ES-I3 (cell line): ENCODE results near the gene DAZAP1.
A peak's percentile ranks its signal among the peaks of the same experiment; 100 is the strongest.
"Not testable (repeated sequence)": the region's sequence is repeated elsewhere in the genome, so short reads cannot be mapped to it uniquely, and the experiment has no call there.

ENCODE experiments used
- H3K36me3 ChIP-seq: 2 replicates; pipeline ENCODE4 v1.6.1; 2013; ENCODE audit warnings: mild to moderate bottlenecking, low read length, control low read depth, moderate library complexity; ENCODE audit not compliant: insufficient read depth
- H3K4me1 ChIP-seq: 2 replicates; pipeline ENCODE4 v1.6.1; 2013; ENCODE audit warnings: mild to moderate bottlenecking, control low read depth, low read length; ENCODE audit not compliant: insufficient read depth
- H3K9ac ChIP-seq: 2 replicates; pipeline ENCODE4 v1.6.1; 2013; ENCODE audit warnings: low read depth, mild to moderate bottlenecking, low read length, moderate library complexity
- H3K9me3 ChIP-seq: 2 replicates; pipeline ENCODE4 v1.6.1; 2013; ENCODE audit warnings: mild to moderate bottlenecking, low read length, moderate library complexity; ENCODE audit not compliant: control insufficient read depth, insufficient read depth

Gene DAZAP1

GRCh38 chr19:1439525-1440417 lies 32.4 kb downstream of the DAZAP1 start:
- Histone ChIP-seq H3K36me3 (peaks cover 13% of the 10 kb centered on the region), H3K9ac (peak overlapping the region; percentile 87)
- not testable (repeated sequence) for H3K9me3 ChIP-seq, H3K4me1 ChIP-seq

- Histone ChIP-seq H3K4me1 (peaks cover 8% of the 10 kb centered on the region; the same call in 1 of the 2 replicates), H3K9ac (no peak overlapping the region), H3K36me3 (peaks cover 13% of the 10 kb centered on the region), H3K9me3 (no peaks in the 10 kb centered on the region)
Observed at GRCh38 chr19:1440418-1440801, 33.0 kb downstream of the DAZAP1 start.

GRCh38 chr19:1441022-1441426 lies 33.6 kb downstream of the DAZAP1 start:
- H3K4me1 ChIP-seq: peaks cover 8% of the 10 kb centered on the region; the same call in 1 of the 2 replicates
- peaks cover 13% of the 10 kb centered on the region for H3K36me3 ChIP-seq
- H3K9me3 ChIP-seq: no peaks in the 10 kb centered on the region
- H3K9ac ChIP-seq: no peak overlapping the region

GRCh38 chr19:1441677-1442438 lies 34.5 kb downstream of the DAZAP1 start:
- Histone ChIP-seq H3K9ac (no peak overlapping the region), H3K36me3 (peaks cover 13% of the 10 kb centered on the region), H3K9me3 (no peaks in the 10 kb centered on the region), H3K4me1 (peaks cover 8% of the 10 kb centered on the region; the same call in 1 of the 2 replicates)

- Histone ChIP-seq H3K9me3 (no peaks in the 10 kb centered on the region), H3K4me1 (peaks cover 7% of the 10 kb centered on the region; the same call in 1 of the 2 replicates), H3K36me3 (peaks cover 10% of the 10 kb centered on the region), H3K9ac (peak overlapping the region; percentile 54)
Observed at GRCh38 chr19:1445185-1445931, 38.0 kb downstream of the DAZAP1 start.

GRCh38 chr19:1445932-1446712 lies 38.7 kb downstream of the DAZAP1 start:
- peaks cover 2% of the 10 kb centered on the region for H3K36me3 ChIP-seq
- H3K9ac ChIP-seq: peak overlapping the region; percentile 31; the same call in 1 of the 2 replicates
- no peaks in the 10 kb centered on the region for H3K9me3 ChIP-seq
- H3K4me1 ChIP-seq: peaks cover 6% of the 10 kb centered on the region; the same call in 1 of the 2 replicates

- peaks cover 6% of the 10 kb centered on the region; the same call in 1 of the 2 replicates for H3K4me1 ChIP-seq
- H3K9me3 ChIP-seq: no peaks in the 10 kb centered on the region
- peak overlapping the region; percentile 31; the same call in 1 of the 2 replicates for H3K9ac ChIP-seq
- no peaks in the 10 kb centered on the region; the same call in 1 of the 2 replicates for H3K36me3 ChIP-seq
Observed at GRCh38 chr19:1446713-1447481, 39.5 kb downstream of the DAZAP1 start.

- Histone ChIP-seq H3K4me1 (peaks cover 6% of the 10 kb centered on the region; the same call in 1 of the 2 replicates), H3K9ac (no peak overlapping the region), H3K36me3 (no peaks in the 10 kb centered on the region; the same call in 1 of the 2 replicates), H3K9me3 (no peaks in the 10 kb centered on the region)
Observed at GRCh38 chr19:1447504-1447903, 40.1 kb downstream of the DAZAP1 start.

- H3K9ac ChIP-seq: no peak overlapping the region
- H3K9me3 ChIP-seq: no peaks in the 10 kb centered on the region
- no peaks in the 10 kb centered on the region; the same call in 1 of the 2 replicates for H3K36me3 ChIP-seq
- peaks cover 6% of the 10 kb centered on the region; the same call in 1 of the 2 replicates for H3K4me1 ChIP-seq
Observed at GRCh38 chr19:1447944-1448343, 40.6 kb downstream of the DAZAP1 start.

- peak within 1 kb of the TSS; percentile 20; the same call in 1 of the 2 replicates for H3K9ac ChIP-seq
- H3K4me1 ChIP-seq: no peaks in the 10 kb centered on the region
- H3K36me3 ChIP-seq: no peaks in the 10 kb centered on the region; the same call in 1 of the 2 replicates
- H3K9me3 ChIP-seq: no peaks in the 10 kb centered on the region
Observed at GRCh38 chr19:1449467-1450442, 42.4 kb downstream of the DAZAP1 start, which contains the start of gene APC2. Gene APC2 (plus strand): TSS chr19:1450121. CDS start chr19:1453002, 2,881 bp downstream.

- Histone ChIP-seq H3K9me3 (no peaks in the 10 kb centered on the region), H3K4me1 (no peaks in the 10 kb centered on the region), H3K9ac (no peak overlapping the region), H3K36me3 (no peaks in the 10 kb centered on the region; the same call in 1 of the 2 replicates)
Observed at GRCh38 chr19:1450735-1451731, 43.6 kb downstream of the DAZAP1 start.
